Keratinocyte (primary cell): ENCODE data around the gene SELPLG. TPM values are rescaled to one million over a fixed set of nuclear protein-coding genes. Genes with fewer than 3 reads are reported as not detected.

Experiments used
- DNase-seq: peaks from one replicate; pipeline ENCODE4 v3.0.0-alpha.2; 2011; ENCODE audit warnings: low read depth, missing footprints, low spot score
- FAIRE-seq: peaks from 2 replicates; lab custom pipeline; 2011; peaks lifted over from hg19 to GRCh38; lab: Jason Lieb, UNC
- H2AFZ ChIP-seq: 2 replicates; pipeline ENCODE4 v1.6.0; 2012; ENCODE audit warnings: low read length, control low read depth, inconsistent platforms; ENCODE audit not compliant: control insufficient read depth
- H3K27ac ChIP-seq: 2 replicates; pipeline ENCODE4 v1.5.1; 2011; ENCODE audit warnings: low read length; ENCODE audit not compliant: control insufficient read depth, insufficient read depth
- H3K27me3 ChIP-seq: 3 replicates; pipeline ENCODE4 v1.6.0; 2011; ENCODE audit warnings: low read length; ENCODE audit not compliant: control insufficient read depth, insufficient read depth; ENCODE audit errors: extremely low read depth
- H3K36me3 ChIP-seq, 2 experiments: 2 replicates in 1 of 2; 3 replicates in 1 of 2; pipeline ENCODE4 v1.5.1; 2011; ENCODE audit warnings: low read length in 2 of 2, mild to moderate bottlenecking in 1 of 2; ENCODE audit not compliant: control insufficient read depth in 2 of 2, insufficient read depth in 2 of 2; ENCODE audit errors: extremely low read depth in 1 of 2
- H3K4me1 ChIP-seq: 3 replicates; pipeline ENCODE4 v1.5.1; 2011; ENCODE audit warnings: low read length; ENCODE audit not compliant: control insufficient read depth, insufficient read depth; ENCODE audit errors: extremely low read depth
- H3K4me2 ChIP-seq: 3 replicates; pipeline ENCODE4 v1.6.0; 2011; ENCODE audit warnings: low read depth, low read length; ENCODE audit not compliant: control insufficient read depth, insufficient read depth; ENCODE audit errors: extremely low read depth
- H3K4me3 ChIP-seq, 3 experiments: fragments of 200-600 bp in 1 of 3; sonication (generic) in 1 of 3; 2 replicates in 2 of 3; 3 replicates in 1 of 3; pipeline ENCODE4 v1.5.1; 2011 to 2016; ENCODE audit warnings: low read length in 3 of 3, mild to moderate bottlenecking in 3 of 3, control low read depth in 2 of 3, inconsistent platforms in 1 of 3, low read depth in 1 of 3, mixed read lengths in 1 of 3, mixed run types in 1 of 3, moderate library complexity in 1 of 3; ENCODE audit not compliant: control insufficient read depth in 2 of 3, insufficient read depth in 2 of 3; ENCODE audit errors: extremely low read depth in 1 of 3
- H3K79me2 ChIP-seq: 2 replicates; pipeline ENCODE4 v1.6.0; 2012; ENCODE audit warnings: low read length; ENCODE audit not compliant: control insufficient read depth, insufficient read depth
- H3K9ac ChIP-seq: 3 replicates; pipeline ENCODE4 v1.6.0; 2011; ENCODE audit warnings: low read length; ENCODE audit not compliant: control insufficient read depth, insufficient read depth; ENCODE audit errors: extremely low read depth
- H3K9me1 ChIP-seq: 3 replicates; pipeline ENCODE4 v1.6.0; 2011; ENCODE audit warnings: low read length; ENCODE audit not compliant: control insufficient read depth, insufficient read depth; ENCODE audit errors: extremely low read depth
- H3K9me3 ChIP-seq: 2 replicates; pipeline ENCODE4 v1.5.1; 2012; ENCODE audit warnings: low read depth, low read length; ENCODE audit not compliant: control insufficient read depth
- H4K20me1 ChIP-seq: 3 replicates; pipeline ENCODE4 v1.6.0; 2011; ENCODE audit warnings: low read length; ENCODE audit not compliant: control insufficient read depth, insufficient read depth; ENCODE audit errors: extremely low read depth
- CTCF ChIP-seq, 3 experiments: IDR thresholded peaks in 1 of 3; conservative IDR thresholded peaks in 1 of 3; optimal IDR thresholded peaks in 1 of 3; 2 replicates in 2 of 3; 3 replicates in 1 of 3; pipeline versions ENCODE3 to v1.5.1; 2011; ENCODE audit warnings: low read length in 3 of 3, mild to moderate bottlenecking in 3 of 3, moderate library complexity in 2 of 3, control low read depth in 1 of 3, inconsistent platforms in 1 of 3; ENCODE audit not compliant: insufficient read depth in 2 of 3; ENCODE audit errors: extremely low read depth in 1 of 3
- EZH2 ChIP-seq: IDR thresholded peaks from one replicate; pipeline ENCODE4 v1.6.1; 2012; ENCODE audit warnings: inconsistent platforms, mild to moderate bottlenecking, low read length, moderate library complexity
- dilution Hi-C: fragments of 300-500 bp; cut with MboI; formaldehyde crosslinking; loops from one replicate; pipeline ENCODE4 v1.7.0; 2020; ENCODE audit warnings: low sequenced_read_pairs; ENCODE audit not compliant: extremely low pct_ligation_motif_present
- polyA plus RNA-seq, 5 experiments: library from polyadenylated mRNA; depleted of rRNA in 3 of 5; stranded (reverse) in 3 of 5; stranded (forward) in 1 of 5; unstranded in 1 of 5; fragments of >200 nt; gene quantifications; 1 replicate in 1 of 5; 2 replicates in 3 of 5; 3 replicates in 1 of 5; pipeline versions ENCODE4 v1.2.1 to v1.2.3, GENCODE V29; 2011 to 2012; ENCODE audit warnings: missing spikeins in 2 of 5, low read depth in 1 of 5, low replicate concordance in 1 of 5

Gene SELPLG
- polyA plus RNA-seq, 1 donor (not counting 4 experiments of a cell fraction or from before 2014, with no cell fraction given): 0.80 TPM

DNA sequence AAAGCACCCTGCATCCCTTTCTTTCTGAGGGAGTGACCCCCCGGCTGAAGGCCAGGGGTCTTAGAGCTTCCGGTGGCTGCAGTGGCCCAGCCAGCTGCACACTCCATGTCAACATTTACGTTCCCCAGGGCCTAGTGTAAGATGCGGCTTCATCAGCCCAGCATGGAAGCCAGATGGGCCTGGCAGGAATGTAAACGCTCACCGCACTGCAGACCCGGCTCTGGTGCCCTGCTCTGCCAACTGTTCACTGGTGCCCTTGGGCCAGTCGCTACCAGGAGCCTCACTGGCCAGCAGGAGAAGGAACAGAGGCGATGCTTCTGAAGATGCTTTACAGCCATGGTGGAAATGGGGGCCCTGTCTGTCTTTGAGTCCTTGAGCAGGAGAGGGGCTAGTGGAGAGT, 27.2 kb downstream of the SELPLG start:
- no peak overlapping the region for H2AFZ ChIP-seq
- no peak overlapping the region for H3K4me3 ChIP-seq
- FAIRE-seq: no peak
- H3K79me2 ChIP-seq: no peaks in the 10 kb centered on the region
- no peak overlapping the region for H3K27ac ChIP-seq
- peaks cover 10% of the 10 kb centered on the region for H3K27me3 ChIP-seq
- H3K9me3 ChIP-seq: no peaks in the 10 kb centered on the region
- H3K9ac ChIP-seq: no peak overlapping the region
- H3K36me3 ChIP-seq: no peaks in the 10 kb centered on the region
- no peak overlapping the region for H3K4me2 ChIP-seq
- dilution Hi-C loops: no loop called here
- no peaks in the 10 kb centered on the region for H3K4me1 ChIP-seq
- no peaks in the 10 kb centered on the region for H4K20me1 ChIP-seq
- H3K9me1 ChIP-seq: no peaks in the 10 kb centered on the region
- TF ChIP-seq CTCF (optimal IDR thresholded peaks at IDR 0.05 in 1 of 3, IDR thresholded peaks at IDR 0.05 in 1 of 3, conservative IDR thresholded peaks at IDR 0.05 in 1 of 3; ENCODE audit: extremely low read depth in 1 of 3, insufficient read depth in 2 of 3, low read length in 3 of 3) (no peak), EZH2 (no peak)
- no peak for DNase-seq

DNA sequence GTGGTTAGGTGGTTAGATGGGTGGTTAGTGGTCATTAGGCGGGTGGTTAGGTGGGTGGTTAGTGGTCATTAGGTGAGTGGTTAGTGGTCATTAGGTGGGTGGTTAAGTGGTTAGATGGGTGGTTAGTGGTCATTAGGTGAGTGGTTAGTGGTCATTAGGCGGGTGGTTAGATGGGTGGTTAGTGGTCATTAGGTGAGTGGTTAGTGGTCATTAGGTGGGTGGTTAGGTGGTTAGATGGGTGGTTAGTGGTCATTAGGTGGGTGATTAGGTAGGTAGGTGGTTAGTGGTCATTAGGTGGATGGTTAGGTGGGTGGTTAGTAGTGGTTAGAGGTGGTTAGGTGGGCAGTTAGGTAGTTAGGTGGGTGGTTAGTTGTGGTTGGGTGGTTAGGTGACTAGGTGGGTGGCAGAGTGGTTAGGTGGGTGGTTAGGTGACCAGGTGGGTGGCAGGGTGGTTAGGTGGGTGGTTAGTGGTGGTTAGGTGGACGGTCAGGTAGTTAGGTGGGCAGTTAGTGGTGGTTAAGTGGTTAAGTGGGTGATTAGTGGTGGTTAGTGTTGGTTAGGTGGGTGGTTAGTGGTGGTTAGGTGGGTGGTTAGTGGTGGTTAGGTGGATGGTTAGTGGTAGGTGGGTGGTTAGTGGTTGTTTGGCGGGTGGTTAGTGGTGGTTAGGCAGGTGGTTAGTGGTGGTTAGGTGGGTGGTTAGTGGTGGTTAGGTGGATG, 27.8 kb downstream of the SELPLG start:
- Histone ChIP-seq H2AFZ (no peak overlapping the region), H3K4me3 (no peak overlapping the region), H3K9me1 (no peaks in the 10 kb centered on the region), H3K4me1 (no peaks in the 10 kb centered on the region), H3K4me2 (no peak overlapping the region), H3K9ac (no peak overlapping the region), H3K27me3 (peaks cover 10% of the 10 kb centered on the region), H3K36me3 (no peaks in the 10 kb centered on the region), H4K20me1 (no peaks in the 10 kb centered on the region), H3K9me3 (no peaks in the 10 kb centered on the region), H3K27ac (no peak overlapping the region), H3K79me2 (no peaks in the 10 kb centered on the region)
- dilution Hi-C loops: no loop called here
- FAIRE-seq (no peak), DNase-seq (no peak)
- no peak for TF ChIP-seq EZH2
- TF ChIP-seq CTCF (optimal IDR thresholded peaks at IDR 0.05 in 1 of 3, IDR thresholded peaks at IDR 0.05 in 1 of 3, conservative IDR thresholded peaks at IDR 0.05 in 1 of 3; ENCODE audit: extremely low read depth in 1 of 3, insufficient read depth in 2 of 3, low read length in 3 of 3): no peak
